ENCODE measurements around the gene CPSF7.

The CPSF7 gene

GRCh38 chr11:61358566-61358965 is 71.2 kb downstream of the CPSF7 start:
- Mint-ChIP-seq H3K36me3 (peaks cover 18% of the 10 kb centered on the region), H3K27me3 (no peaks in the 10 kb centered on the region), H3K4me1 (peaks cover 79% of the 10 kb centered on the region), H3K9me3 (no peaks in the 10 kb centered on the region), H3K27ac (peak overlapping the region; percentile 93), H3K4me3 (peak overlapping the region; percentile 94)
- no peak for ATAC-seq

- no peaks in the 10 kb centered on the region for H3K9me3 Mint-ChIP-seq
- no peak for ATAC-seq
- H3K4me3 Mint-ChIP-seq: peak overlapping the region; percentile 74
- peak overlapping the region; percentile 93 for H3K27ac Mint-ChIP-seq
- H3K4me1 Mint-ChIP-seq: peaks cover 79% of the 10 kb centered on the region
- peaks cover 25% of the 10 kb centered on the region for H3K36me3 Mint-ChIP-seq
- no peaks in the 10 kb centered on the region for H3K27me3 Mint-ChIP-seq
Measured at GRCh38 chr11:61357894-61358239, 71.9 kb downstream of the CPSF7 start.

GRCh38 chr11:61357233-61357893 is 72.4 kb downstream of the CPSF7 start:
- H3K27me3 Mint-ChIP-seq: no peaks in the 10 kb centered on the region
- H3K4me3 Mint-ChIP-seq: peak overlapping the region; percentile 74
- H3K27ac Mint-ChIP-seq: peak overlapping the region; percentile 93
- peaks cover 24% of the 10 kb centered on the region for H3K36me3 Mint-ChIP-seq
- peak; percentile 88 for ATAC-seq
- peaks cover 78% of the 10 kb centered on the region for H3K4me1 Mint-ChIP-seq
- no peaks in the 10 kb centered on the region for H3K9me3 Mint-ChIP-seq

- no peaks in the 10 kb centered on the region for H3K27me3 Mint-ChIP-seq
- no peaks in the 10 kb centered on the region for H3K9me3 Mint-ChIP-seq
- H3K36me3 Mint-ChIP-seq: peaks cover 20% of the 10 kb centered on the region
- peak; percentile 73 for ATAC-seq
- peak overlapping the region; percentile 93 for H3K27ac Mint-ChIP-seq
- H3K4me1 Mint-ChIP-seq: peaks cover 78% of the 10 kb centered on the region
- peak overlapping the region; percentile 74 for H3K4me3 Mint-ChIP-seq
Measured at GRCh38 chr11:61356706-61357105, 73.1 kb downstream of the CPSF7 start.

GRCh38 chr11:61354208-61354607 is 75.6 kb downstream of the CPSF7 start:
- H3K9me3 Mint-ChIP-seq: no peaks in the 10 kb centered on the region
- no peaks in the 10 kb centered on the region for H3K27me3 Mint-ChIP-seq
- ATAC-seq: no peak
- H3K4me3 Mint-ChIP-seq: peak overlapping the region; percentile 74
- peaks cover 77% of the 10 kb centered on the region for H3K4me1 Mint-ChIP-seq
- peak overlapping the region; percentile 93 for H3K27ac Mint-ChIP-seq
- peaks cover 36% of the 10 kb centered on the region for H3K36me3 Mint-ChIP-seq

GRCh38 chr11:61353131-61354067 is 76.4 kb downstream of the CPSF7 start:
- no peaks in the 10 kb centered on the region for H3K27me3 Mint-ChIP-seq
- H3K4me1 Mint-ChIP-seq: peaks cover 69% of the 10 kb centered on the region
- peaks cover 40% of the 10 kb centered on the region for H3K36me3 Mint-ChIP-seq
- no peaks in the 10 kb centered on the region for H3K9me3 Mint-ChIP-seq
- ATAC-seq: no peak
- peak overlapping the region; percentile 93 for H3K27ac Mint-ChIP-seq
- H3K4me3 Mint-ChIP-seq: peak overlapping the region; percentile 74

Data from stimulated activated memory B cell treated with anti-CD40 and anti-IgM and Interleukin-4, amounts not matched to agents 10 μg/mL and 1 μg/mL and 100 μg/mL, for 72 hours (primary cell).